ENCODE measurements around the gene ZIC2.

GRCh38 chr13:99938635-99939034, 42.9 kb upstream of the ZIC2 start:
- no peak for TF ChIP-seq CTCF (IDR thresholded peaks at IDR 0.05; ENCODE audit: insufficient read depth, low read depth, low read length)
- no peak for TF ChIP-seq EZH2 (IDR thresholded peaks at IDR 0.05; ENCODE audit: insufficient read depth, low read length)

All from astrocyte (in vitro differentiated cells and primary cell).